Measurements from ENCODE around the gene POMGNT1. TPM values are rescaled to one million over a fixed set of nuclear protein-coding genes. Genes with fewer than 3 reads are reported as not detected.

Gene POMGNT1
- total and polyA plus RNA-seq, 3 experiments from 2014 or later: 34.2 to 61.4 (median 56.4) TPM

GRCh38 chr1:46221749-46222148 lies 23.5 kb upstream of the POMGNT1 start:
- H3K27me3 Mint-ChIP-seq: peaks cover 2 to 4% of the 10 kb centered on the region in 2 donors
- H3K36me3 Mint-ChIP-seq: no peaks in the 10 kb centered on the region
- H3K9me3 ChIP-seq (ENCODE audit: low read length): no peaks in the 10 kb centered on the region
- H3K4me3 ChIP-seq (ENCODE audit: low read length): no peak overlapping the region
- no peak for DNase-seq
- no peaks in the 10 kb centered on the region for H3K36me3 ChIP-seq (ENCODE audit: insufficient read depth, low read length)
- no peaks in the 10 kb centered on the region for H3K27me3 ChIP-seq (ENCODE audit: insufficient read depth, low read length, poor library complexity, severe bottlenecking)
- no peak overlapping the region for H3K27ac Mint-ChIP-seq
- H3K4me1 ChIP-seq (ENCODE audit: insufficient read depth, low read length): peaks cover 3% of the 10 kb centered on the region
- H3K9me3 Mint-ChIP-seq: no peaks in the 10 kb centered on the region
- CTCF ChIA-PET: interaction anchor here (1.2 kb wide), 1 partner anchor 10 kb away, joined by 3 read pairs; no protein-coding TSS in a partner anchor
- POLR2A ChIA-PET: no interaction called here
- H3K4me1 Mint-ChIP-seq: peaks cover 3 to 4% (median 4%) of the 10 kb centered on the region in 3 donors
- H3K27ac ChIP-seq (ENCODE audit: low read depth, low read length): no peak overlapping the region
- no peak overlapping the region for H3K4me3 Mint-ChIP-seq

DNA sequence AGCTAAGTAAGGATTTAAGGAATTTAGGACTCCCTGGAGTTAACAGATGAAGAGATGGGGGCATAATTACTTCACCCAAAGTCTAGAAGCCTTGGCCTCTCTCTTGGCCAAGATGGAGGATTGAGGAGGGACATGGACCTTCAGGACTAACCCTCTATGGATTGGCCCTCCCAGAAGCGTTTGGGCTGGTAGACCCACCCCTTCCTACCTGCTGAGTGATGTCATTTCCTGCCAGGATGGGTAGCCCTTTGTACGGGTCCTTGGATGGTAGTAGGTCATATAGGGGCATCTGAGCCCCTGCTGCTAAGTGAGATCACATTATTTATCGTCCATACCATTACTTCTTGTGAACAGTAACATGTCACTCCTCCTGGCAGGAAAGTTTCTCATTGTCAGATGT lies 22.6 kb upstream of the POMGNT1 start:
- Mint-ChIP-seq H3K4me3 (no peak overlapping the region), H3K27me3 (peaks cover 2 to 7% of the 10 kb centered on the region in 2 donors), H3K4me1 (peaks cover 3 to 4% (median 4%) of the 10 kb centered on the region in 3 donors), H3K36me3 (no peaks in the 10 kb centered on the region), H3K9me3 (no peaks in the 10 kb centered on the region), H3K27ac (no peak overlapping the region)
- Histone ChIP-seq H3K27ac (ENCODE audit: low read depth, low read length) (no peak overlapping the region), H3K27me3 (ENCODE audit: insufficient read depth, low read length, poor library complexity, severe bottlenecking) (no peaks in the 10 kb centered on the region), H3K9me3 (ENCODE audit: low read length) (no peaks in the 10 kb centered on the region), H3K36me3 (ENCODE audit: insufficient read depth, low read length) (no peaks in the 10 kb centered on the region), H3K4me3 (ENCODE audit: low read length) (no peak overlapping the region), H3K4me1 (ENCODE audit: insufficient read depth, low read length) (peaks cover 3% of the 10 kb centered on the region)
- CTCF ChIA-PET: interaction anchor here (1.1 to 1.4 kb wide), 2 partner anchors 23 to 225 kb away, joined by 3 read pairs; no protein-coding TSS in a partner anchor
- DNase-seq: no peak
- POLR2A ChIA-PET: no interaction called here

- Histone ChIP-seq H3K36me3 (ENCODE audit: insufficient read depth, low read length) (no peaks in the 10 kb centered on the region), H3K4me1 (ENCODE audit: insufficient read depth, low read length) (peaks cover 3% of the 10 kb centered on the region), H3K4me3 (ENCODE audit: low read length) (no peak overlapping the region), H3K9me3 (ENCODE audit: low read length) (no peaks in the 10 kb centered on the region), H3K27ac (ENCODE audit: low read depth, low read length) (no peak overlapping the region), H3K27me3 (ENCODE audit: insufficient read depth, low read length, poor library complexity, severe bottlenecking) (no peaks in the 10 kb centered on the region)
- peaks cover 2 to 7% of the 10 kb centered on the region in 2 donors for H3K27me3 Mint-ChIP-seq
- H3K4me1 Mint-ChIP-seq: peaks cover 3 to 4% (median 4%) of the 10 kb centered on the region in 3 donors
- no peaks in the 10 kb centered on the region for H3K36me3 Mint-ChIP-seq
- H3K27ac Mint-ChIP-seq: no peak overlapping the region
- H3K4me3 Mint-ChIP-seq: no peak overlapping the region
- POLR2A ChIA-PET: no interaction called here
- DNase-seq: no peak
- CTCF ChIA-PET: interaction anchor here (1.4 kb wide), 1 partner anchor 224 kb away, joined by 3 read pairs; no protein-coding TSS in a partner anchor
- H3K9me3 Mint-ChIP-seq: no peaks in the 10 kb centered on the region
Observed at GRCh38 chr1:46219551-46220520, 21.6 kb upstream of the POMGNT1 start.

DNA sequence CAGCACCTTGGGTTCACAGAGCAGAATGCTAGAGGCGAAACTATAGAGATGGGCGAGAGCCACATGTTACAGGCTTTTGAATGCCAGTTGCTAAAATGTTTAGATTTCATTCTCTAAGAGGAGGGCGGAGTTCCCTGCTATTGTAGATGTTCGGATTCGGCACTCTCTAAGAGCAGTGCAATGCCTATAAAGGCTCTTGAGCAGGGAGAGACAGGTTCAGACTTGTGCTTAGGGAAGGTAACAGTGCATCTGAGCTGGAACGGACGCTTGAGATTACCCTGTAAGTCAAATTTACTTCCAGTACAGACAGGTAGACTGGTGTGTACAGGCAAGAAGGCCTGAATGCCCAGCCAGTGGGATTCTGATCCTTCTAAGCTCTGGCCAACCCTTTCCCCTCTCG lies 20.2 kb upstream of the POMGNT1 start:
- Histone ChIP-seq H3K36me3 (ENCODE audit: insufficient read depth, low read length) (no peaks in the 10 kb centered on the region), H3K4me1 (ENCODE audit: insufficient read depth, low read length) (peaks cover under 1% of the 10 kb centered on the region), H3K9me3 (ENCODE audit: low read length) (no peaks in the 10 kb centered on the region), H3K27me3 (ENCODE audit: insufficient read depth, low read length, poor library complexity, severe bottlenecking) (no peaks in the 10 kb centered on the region), H3K27ac (ENCODE audit: low read depth, low read length) (no peak overlapping the region), H3K4me3 (ENCODE audit: low read length) (no peak overlapping the region)
- H3K36me3 Mint-ChIP-seq: no peaks in the 10 kb centered on the region
- CTCF ChIA-PET: no interaction called here
- DNase-seq: no peak
- H3K27me3 Mint-ChIP-seq: peaks cover 0 to 7% of the 10 kb centered on the region in 2 donors
- no peak overlapping the region for H3K4me3 Mint-ChIP-seq
- no peaks in the 10 kb centered on the region for H3K9me3 Mint-ChIP-seq
- H3K4me1 Mint-ChIP-seq: peaks cover under 1 to 1% (median 1%) of the 10 kb centered on the region in 3 donors
- POLR2A ChIA-PET: no interaction called here
- no peak overlapping the region for H3K27ac Mint-ChIP-seq

DNA sequence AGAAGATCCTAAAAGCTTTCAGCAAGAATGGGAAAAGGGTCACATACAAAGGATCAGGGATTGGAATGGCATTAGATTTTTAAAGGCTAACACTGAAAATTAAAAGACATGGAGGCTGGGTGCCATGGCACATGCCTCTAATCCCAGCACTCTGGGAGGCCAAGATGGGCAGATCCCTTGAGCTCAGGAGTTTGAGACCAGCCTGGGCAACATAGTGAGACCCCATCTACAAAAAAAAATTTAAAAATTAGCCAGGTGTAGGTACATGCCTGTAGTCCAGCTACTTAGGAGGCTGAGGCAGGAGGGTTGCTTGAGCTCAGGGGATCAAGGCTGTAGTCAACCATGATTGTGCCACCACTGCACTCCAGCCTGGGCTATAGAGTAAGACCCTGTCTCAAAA lies 17.3 kb upstream of the POMGNT1 start:
- Histone ChIP-seq H3K9me3 (ENCODE audit: low read length) (no peaks in the 10 kb centered on the region), H3K27me3 (ENCODE audit: insufficient read depth, low read length, poor library complexity, severe bottlenecking) (no peaks in the 10 kb centered on the region), H3K36me3 (ENCODE audit: insufficient read depth, low read length) (no peaks in the 10 kb centered on the region), H3K27ac (ENCODE audit: low read depth, low read length) (no peak overlapping the region), H3K4me1 (ENCODE audit: insufficient read depth, low read length) (no peaks in the 10 kb centered on the region), H3K4me3 (ENCODE audit: low read length) (no peak overlapping the region)
- ChIA-PET CTCF (interaction anchor here (1.4 kb wide), 1 partner anchor 8 kb away, joined by 7 read pairs; no protein-coding TSS in a partner anchor), POLR2A (no interaction called here)
- H3K4me3 Mint-ChIP-seq: no peak overlapping the region
- no peaks in the 10 kb centered on the region for H3K9me3 Mint-ChIP-seq
- H3K27ac Mint-ChIP-seq: no peak overlapping the region
- DNase-seq: no peak
- peaks cover 0 to 7% of the 10 kb centered on the region in 2 donors for H3K27me3 Mint-ChIP-seq
- no peaks in the 10 kb centered on the region for H3K4me1 Mint-ChIP-seq
- no peaks in the 10 kb centered on the region for H3K36me3 Mint-ChIP-seq

- H3K36me3 ChIP-seq (ENCODE audit: insufficient read depth, low read length): no peaks in the 10 kb centered on the region
- ChIA-PET POLR2A (no interaction called here), CTCF (no interaction called here)
- H3K4me3 Mint-ChIP-seq: no peak overlapping the region
- no peaks in the 10 kb centered on the region for H3K4me1 ChIP-seq (ENCODE audit: insufficient read depth, low read length)
- H3K27ac Mint-ChIP-seq: peak overlapping the region in 1 of 8 donors; percentile 60
- H3K4me3 ChIP-seq (ENCODE audit: low read length): no peak overlapping the region
- no peaks in the 10 kb centered on the region for H3K4me1 Mint-ChIP-seq
- H3K9me3 ChIP-seq (ENCODE audit: low read length): no peaks in the 10 kb centered on the region
- no peaks in the 10 kb centered on the region for H3K27me3 ChIP-seq (ENCODE audit: insufficient read depth, low read length, poor library complexity, severe bottlenecking)
- no peaks in the 10 kb centered on the region for H3K36me3 Mint-ChIP-seq
- no peak overlapping the region for H3K27ac ChIP-seq (ENCODE audit: low read depth, low read length)
- no peak for DNase-seq
- H3K9me3 Mint-ChIP-seq: no peaks in the 10 kb centered on the region
- H3K27me3 Mint-ChIP-seq: no peaks in the 10 kb centered on the region
Observed at GRCh38 chr1:46211051-46211450, 12.8 kb upstream of the POMGNT1 start.

GRCh38 chr1:46210561-46210960 lies 12.3 kb upstream of the POMGNT1 start:
- POLR2A ChIA-PET: no interaction called here
- no peaks in the 10 kb centered on the region for H3K4me1 Mint-ChIP-seq
- H3K36me3 Mint-ChIP-seq: no peaks in the 10 kb centered on the region
- no peaks in the 10 kb centered on the region for H3K9me3 Mint-ChIP-seq
- H3K27ac Mint-ChIP-seq: no peak overlapping the region
- H3K27me3 Mint-ChIP-seq: no peaks in the 10 kb centered on the region
- H3K4me3 Mint-ChIP-seq: no peak overlapping the region
- H3K9me3 ChIP-seq (ENCODE audit: low read length): no peaks in the 10 kb centered on the region
- no peaks in the 10 kb centered on the region for H3K4me1 ChIP-seq (ENCODE audit: insufficient read depth, low read length)
- H3K4me3 ChIP-seq (ENCODE audit: low read length): no peak overlapping the region
- no peaks in the 10 kb centered on the region for H3K36me3 ChIP-seq (ENCODE audit: insufficient read depth, low read length)
- CTCF ChIA-PET: interaction anchor here (1.3 kb wide), 1 partner anchor 13 kb away, joined by 7 read pairs; no protein-coding TSS in a partner anchor
- DNase-seq: no peak
- no peak overlapping the region for H3K27ac ChIP-seq (ENCODE audit: low read depth, low read length)
- H3K27me3 ChIP-seq (ENCODE audit: insufficient read depth, low read length, poor library complexity, severe bottlenecking): no peaks in the 10 kb centered on the region

GRCh38 chr1:46206399-46206798 lies 8.2 kb upstream of the POMGNT1 start:
- no peak overlapping the region for H3K4me3 Mint-ChIP-seq
- no peak overlapping the region for H3K4me3 ChIP-seq (ENCODE audit: low read length)
- no peak overlapping the region for H3K27ac ChIP-seq (ENCODE audit: low read depth, low read length)
- no peaks in the 10 kb centered on the region for H3K36me3 ChIP-seq (ENCODE audit: insufficient read depth, low read length)
- POLR2A ChIA-PET: no interaction called here
- H3K27me3 Mint-ChIP-seq: no peaks in the 10 kb centered on the region
- no peaks in the 10 kb centered on the region for H3K9me3 ChIP-seq (ENCODE audit: low read length)
- peaks cover 6 to 16% (median 6%) of the 10 kb centered on the region in 3 donors for H3K4me1 Mint-ChIP-seq
- H3K9me3 Mint-ChIP-seq: no peaks in the 10 kb centered on the region
- no peaks in the 10 kb centered on the region for H3K27me3 ChIP-seq (ENCODE audit: insufficient read depth, low read length, poor library complexity, severe bottlenecking)
- CTCF ChIA-PET: no interaction called here
- no peak for DNase-seq
- peaks cover 12% of the 10 kb centered on the region for H3K4me1 ChIP-seq (ENCODE audit: insufficient read depth, low read length)
- H3K36me3 Mint-ChIP-seq: no peaks in the 10 kb centered on the region
- H3K27ac Mint-ChIP-seq: peak overlapping the region in 3 of 8 donors; percentile 27 to 60 (median 37)
